Measurements from ENCODE around the gene CHRNA10.

DNA sequence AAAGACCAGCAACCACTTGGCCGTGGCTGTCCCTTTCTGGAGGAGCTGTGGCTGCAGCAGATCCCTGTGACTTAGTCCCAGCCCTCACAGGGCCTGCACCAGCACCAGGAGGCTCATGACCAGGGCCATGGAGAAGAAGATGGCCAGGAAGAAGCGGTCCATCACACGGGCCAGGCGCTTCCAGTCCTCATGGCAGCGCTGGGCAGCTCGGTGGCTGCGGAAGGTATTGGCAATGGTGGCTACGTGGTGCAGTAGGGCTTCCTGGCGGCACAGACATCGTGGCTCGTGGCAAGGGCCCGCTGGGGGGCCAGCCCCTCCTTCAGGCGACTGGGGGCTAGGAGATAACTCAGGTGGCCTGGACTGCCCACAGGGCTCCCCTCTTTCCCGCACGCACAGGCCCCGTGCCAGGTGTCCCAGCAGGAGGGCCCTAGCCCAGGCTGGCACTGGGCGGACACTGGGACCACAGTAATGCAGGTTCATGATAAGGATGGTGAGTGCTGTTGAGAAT lies 5.1 kb downstream of the CHRNA10 start:
- no peak for TF ChIP-seq POLR2A (IDR thresholded peaks at IDR 0.05)
- TF ChIP-seq, protein P1, sequence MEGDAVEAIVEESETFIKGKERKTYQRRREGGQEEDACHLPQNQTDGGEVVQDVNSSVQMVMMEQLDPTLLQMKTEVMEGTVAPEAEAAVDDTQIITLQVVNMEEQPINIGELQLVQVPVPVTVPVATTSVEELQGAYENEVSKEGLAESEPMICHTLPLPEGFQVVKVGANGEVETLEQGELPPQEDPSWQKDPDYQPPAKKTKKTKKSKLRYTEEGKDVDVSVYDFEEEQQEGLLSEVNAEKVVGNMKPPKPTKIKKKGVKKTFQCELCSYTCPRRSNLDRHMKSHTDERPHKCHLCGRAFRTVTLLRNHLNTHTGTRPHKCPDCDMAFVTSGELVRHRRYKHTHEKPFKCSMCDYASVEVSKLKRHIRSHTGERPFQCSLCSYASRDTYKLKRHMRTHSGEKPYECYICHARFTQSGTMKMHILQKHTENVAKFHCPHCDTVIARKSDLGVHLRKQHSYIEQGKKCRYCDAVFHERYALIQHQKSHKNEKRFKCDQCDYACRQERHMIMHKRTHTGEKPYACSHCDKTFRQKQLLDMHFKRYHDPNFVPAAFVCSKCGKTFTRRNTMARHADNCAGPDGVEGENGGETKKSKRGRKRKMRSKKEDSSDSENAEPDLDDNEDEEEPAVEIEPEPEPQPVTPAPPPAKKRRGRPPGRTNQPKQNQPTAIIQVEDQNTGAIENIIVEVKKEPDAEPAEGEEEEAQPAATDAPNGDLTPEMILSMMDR (IDR thresholded peaks at IDR 0.05) = no peak
